A204.1 (cell line): ENCODE results near the gene PRRC2B.

Experiments
- FAIRE-seq: peaks from 2 replicates; lab custom pipeline; 2012; peaks lifted over from hg19 to GRCh38; lab: Jason Lieb, UNC

Gene PRRC2B

GRCh38 chr9:131410044-131410491 is 16.2 kb downstream of the PRRC2B start:
- FAIRE-seq, result no peak

- FAIRE-seq, result no peak
These were observed 18.1 kb downstream of the PRRC2B start for GRCh38 chr9:131411719-131412681.

- FAIRE-seq, result no peak
These were observed 22.6 kb downstream of the PRRC2B start for GRCh38 chr9:131416509-131416908.

GRCh38 chr9:131417264-131418142 is 23.6 kb downstream of the PRRC2B start:
- no peak for FAIRE-seq

- no peak for FAIRE-seq
These were observed 24.5 kb downstream of the PRRC2B start for GRCh38 chr9:131418143-131419025.

- no peak for FAIRE-seq
These were observed 25.2 kb downstream of the PRRC2B start for GRCh38 chr9:131419026-131419614.

- no peak for FAIRE-seq
These were observed 25.8 kb downstream of the PRRC2B start for GRCh38 chr9:131419716-131420115.

- no peak for FAIRE-seq
These were observed 27.2 kb downstream of the PRRC2B start for GRCh38 chr9:131420980-131421624.

GRCh38 chr9:131421691-131422090 is 27.8 kb downstream of the PRRC2B start:
- FAIRE-seq, result no peak

GRCh38 chr9:131422241-131422792 is 28.4 kb downstream of the PRRC2B start:
- FAIRE-seq, result no peak

GRCh38 chr9:131423171-131423581 is 29.3 kb downstream of the PRRC2B start:
- FAIRE-seq, result no peak

GRCh38 chr9:131426545-131426944 is 32.7 kb downstream of the PRRC2B start:
- FAIRE-seq, result no peak

- no peak for FAIRE-seq
These were observed 35.5 kb downstream of the PRRC2B start for GRCh38 chr9:131429121-131430012.

- FAIRE-seq, result no peak
These were observed 38.2 kb downstream of the PRRC2B start for GRCh38 chr9:131432050-131432449.

- no peak for FAIRE-seq
These were observed 38.9 kb downstream of the PRRC2B start for GRCh38 chr9:131432597-131433301.

GRCh38 chr9:131433302-131433854 is 39.5 kb downstream of the PRRC2B start:
- no peak for FAIRE-seq

- FAIRE-seq, result no peak
These were observed 40.8 kb downstream of the PRRC2B start for GRCh38 chr9:131434673-131435072.

GRCh38 chr9:131436376-131436775 is 42.5 kb downstream of the PRRC2B start:
- FAIRE-seq, result no peak

- FAIRE-seq, result no peak
These were observed 43.0 kb downstream of the PRRC2B start for GRCh38 chr9:131436865-131437271.
